Activated CD4-positive, alpha-beta T cell treated with anti-CD3 and anti-CD28 coated beads, Interleukin-2, Interleukin-4, amounts not matched to agents 100 ng/mL and 50 ng/mL, durations not matched to agents 16 hours and 8 hours (primary cell): Measurements from ENCODE around the gene TPCN1.
A peak's percentile ranks its signal among the peaks of the same experiment; 100 is the strongest.

ENCODE experiments used
- DNase-seq: peaks from one replicate; pipeline ENCODE4 v3.0.0-alpha.2; 2020; ENCODE audit warnings: low spot score

TPCN1 gene

DNA sequence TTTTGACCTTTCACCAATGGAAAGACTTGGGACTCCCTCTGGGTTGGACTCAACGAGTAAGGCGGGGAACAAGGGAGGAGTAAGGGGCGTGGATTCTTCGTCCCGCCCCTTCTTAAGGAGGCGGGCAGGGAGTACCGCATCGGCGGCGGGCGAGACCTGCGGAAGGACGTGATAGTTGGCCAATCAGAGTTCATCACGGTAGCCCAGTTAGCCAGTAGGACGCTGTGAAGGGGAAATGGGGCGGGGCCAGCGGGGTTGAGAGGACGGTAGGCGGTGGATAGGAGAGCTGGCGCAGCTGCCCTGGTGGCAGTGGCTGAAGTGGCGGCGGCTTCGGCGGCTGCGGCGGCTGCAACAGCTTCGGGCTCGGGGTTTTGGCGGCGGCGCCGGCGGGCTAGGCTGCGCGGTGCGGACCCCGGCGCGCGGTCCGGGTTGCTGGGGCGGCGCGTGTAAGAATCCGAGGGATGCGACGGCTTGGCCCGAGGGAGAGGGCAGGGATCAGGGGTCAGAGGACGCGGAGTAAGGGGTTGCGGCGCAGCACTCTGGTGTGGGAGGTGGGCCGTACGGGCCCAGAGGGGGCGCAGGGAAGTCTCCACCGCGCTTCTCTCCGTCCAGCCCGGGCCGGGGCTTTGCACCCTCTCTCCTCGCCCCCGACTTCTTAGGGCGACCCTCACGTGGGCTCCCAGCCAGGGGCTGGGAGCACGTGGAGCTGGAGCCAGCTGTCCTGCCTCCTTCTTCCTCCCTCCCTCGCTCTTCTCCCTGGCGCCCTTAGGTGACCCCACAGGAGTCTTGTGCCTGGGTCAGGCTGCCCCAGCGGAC is at the start of gene TPCN1:
Gene TPCN1, plus strand, starts transcription at position 284 of the 816 bp plus-strand sequence. CDS start 5,389 bp downstream, outside the sequence.
- DNase-seq = peak; percentile 99

- DNase-seq = no peak
These were observed 49.7 kb upstream of the TPCN1 start for GRCh38 chr12:113171543-113171942.

DNA sequence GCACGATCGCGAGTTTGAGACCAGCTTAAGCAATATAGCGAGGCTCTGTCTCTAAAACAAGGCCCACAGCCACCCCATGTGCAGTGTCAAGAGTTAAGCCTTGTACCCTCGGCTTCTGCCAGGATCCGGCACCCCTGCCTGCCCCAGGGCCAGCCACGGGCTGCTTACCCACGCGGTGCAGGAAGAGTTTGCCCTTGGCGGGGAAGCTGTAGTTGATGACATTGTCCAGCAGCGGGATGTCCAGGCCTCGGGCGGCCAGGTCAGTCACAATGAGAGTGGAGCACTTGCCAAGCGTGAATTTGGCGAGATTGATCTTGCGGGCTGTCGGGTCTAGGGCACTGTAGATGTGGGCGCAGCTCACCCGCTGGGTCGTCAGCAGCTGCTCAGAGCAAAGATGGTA is 49.1 kb upstream of the TPCN1 start:
- DNase-seq = no peak

- DNase-seq = no peak
These were observed 48.1 kb upstream of the TPCN1 start for GRCh38 chr12:113173081-113173698.

DNA sequence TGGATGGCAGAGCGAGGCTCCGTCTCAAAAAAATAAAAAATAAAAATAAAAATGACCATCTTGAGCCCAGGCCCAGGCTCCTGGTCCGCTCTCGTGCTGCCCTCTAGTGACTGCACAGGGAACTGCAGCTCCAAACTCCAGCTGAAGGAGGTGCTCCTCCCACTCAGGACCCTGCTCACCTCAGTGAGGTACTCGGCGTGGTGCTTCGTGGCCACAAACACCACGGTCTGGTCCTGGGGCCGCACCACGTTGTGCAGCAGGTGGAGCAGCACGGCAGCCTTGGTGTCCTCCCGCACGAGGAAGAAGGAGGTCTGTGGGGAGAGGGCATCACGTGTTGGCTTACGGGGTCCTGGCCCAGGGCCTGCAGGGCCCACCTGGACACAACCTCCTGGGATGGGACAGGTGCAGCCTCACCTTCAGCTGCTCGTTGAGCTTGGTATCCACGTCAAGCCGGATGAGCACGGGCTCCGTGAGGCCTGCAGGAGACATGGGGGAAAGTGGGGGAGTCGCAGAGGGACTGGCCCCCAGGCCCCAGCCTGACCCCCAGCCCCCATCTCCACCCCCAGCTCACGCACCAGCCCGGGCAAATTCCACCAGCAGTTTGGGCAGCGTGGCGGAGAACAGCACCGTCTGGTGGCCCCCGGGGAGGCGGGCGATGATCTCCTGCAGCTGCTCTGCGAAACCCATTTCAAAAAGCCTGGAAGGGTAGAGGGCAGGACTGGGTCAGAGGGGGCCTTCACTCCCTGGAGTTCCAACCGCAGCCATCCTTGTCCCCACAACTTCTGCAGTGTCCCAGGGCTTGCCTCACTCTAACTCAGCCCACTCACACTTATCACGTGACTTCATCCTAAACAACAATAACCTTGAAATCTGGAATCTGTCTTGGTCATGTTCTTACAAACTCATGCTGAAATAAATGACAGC is 46.5 kb upstream of the TPCN1 start:
- peak; percentile 79 for DNase-seq

DNA sequence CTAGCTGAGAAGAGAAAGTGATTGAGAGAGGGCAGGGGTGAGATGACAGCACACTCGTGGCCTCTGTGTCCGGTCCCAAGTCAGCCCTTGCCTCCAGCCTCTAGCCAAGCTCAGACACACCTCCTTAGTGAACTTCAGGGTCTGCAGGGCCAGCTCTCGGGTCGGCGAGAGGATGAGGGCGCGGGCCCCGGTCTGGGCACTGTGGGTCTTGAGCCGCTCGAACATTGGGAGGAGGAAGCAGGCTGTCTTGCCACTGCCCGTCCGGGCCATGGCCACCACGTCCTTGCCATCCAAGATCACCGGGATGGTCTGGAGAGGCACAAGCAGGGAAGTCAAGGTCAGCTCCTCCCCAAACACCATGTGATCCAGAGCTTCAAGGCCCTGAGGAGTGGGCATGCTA is 42.2 kb upstream of the TPCN1 start:
- no peak for DNase-seq

GRCh38 chr12:113180333-113180732 is 40.9 kb upstream of the TPCN1 start:
- no peak for DNase-seq

DNA sequence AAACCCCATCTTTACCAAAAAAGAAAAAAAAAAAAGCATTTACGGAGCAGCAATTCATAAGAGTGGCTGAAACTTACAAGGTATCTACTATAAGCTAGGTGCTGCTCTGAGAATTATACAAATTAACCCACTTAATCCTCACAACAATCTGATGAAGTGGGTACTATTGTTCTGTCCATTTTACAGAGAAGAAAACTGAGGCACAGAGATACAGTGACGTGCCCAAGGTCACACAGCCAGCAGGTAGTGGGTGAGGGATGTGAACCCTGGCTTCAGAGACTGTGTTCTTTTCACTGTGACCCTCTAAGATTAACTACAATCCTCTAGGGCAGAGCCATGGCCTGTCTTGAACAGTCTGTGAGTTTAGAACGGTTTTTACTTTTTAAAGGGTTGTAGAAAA is 39.3 kb upstream of the TPCN1 start:
- DNase-seq = no peak

GRCh38 chr12:113183030-113183589 is 38.2 kb upstream of the TPCN1 start:
- DNase-seq = no peak

DNA sequence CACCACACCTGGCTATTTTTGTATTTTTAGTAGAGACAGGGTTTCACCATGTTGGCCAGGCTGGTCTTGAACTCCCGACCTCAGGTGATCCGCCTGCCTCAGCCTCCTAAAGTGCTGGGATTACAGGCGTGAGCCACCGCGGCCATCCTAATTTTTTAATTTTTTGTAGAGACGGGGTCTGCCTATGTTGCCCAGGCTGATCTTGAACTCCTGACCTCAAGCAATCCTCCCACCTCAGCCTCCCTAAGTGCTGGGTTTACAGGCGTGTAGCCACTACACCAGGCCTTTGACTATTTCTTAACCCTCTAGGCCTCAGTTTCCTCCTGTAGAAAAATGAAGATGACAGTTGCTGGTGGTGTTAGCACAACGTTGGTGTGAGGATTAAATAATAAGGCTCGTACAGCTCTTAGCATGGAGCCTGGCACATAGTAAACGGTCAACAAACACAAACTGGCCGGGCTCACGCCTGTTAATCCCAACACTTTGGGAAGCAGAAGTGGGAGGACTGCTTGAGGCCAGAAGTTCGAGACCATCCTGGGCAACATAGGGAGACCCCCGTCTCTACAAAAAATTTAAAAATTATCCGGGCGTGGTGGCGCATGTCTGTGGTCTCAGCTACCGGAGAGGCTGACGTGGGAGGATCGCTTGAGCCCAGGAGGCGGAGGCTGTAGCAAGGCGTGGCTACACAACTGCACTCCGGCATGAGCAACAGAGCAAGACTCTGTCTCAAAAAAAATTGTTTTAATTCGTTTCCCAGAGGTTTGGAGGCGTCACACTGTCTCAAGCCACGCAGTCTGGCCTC is 37.0 kb upstream of the TPCN1 start:
- DNase-seq = no peak

DNA sequence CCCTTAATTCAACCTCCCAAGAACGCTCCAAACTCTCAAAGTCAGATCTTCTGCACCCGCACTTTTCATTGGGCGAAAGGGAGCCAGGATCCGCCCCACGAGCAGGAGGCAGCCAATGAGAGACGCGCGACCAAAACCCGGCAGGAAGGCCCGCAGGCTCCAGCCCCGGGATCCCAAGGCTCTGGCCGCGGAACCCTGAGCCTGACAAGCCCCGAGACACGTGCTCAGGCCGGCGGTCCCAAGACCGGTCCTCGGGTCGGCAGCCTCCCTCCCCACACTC is 36.4 kb upstream of the TPCN1 start:
- peak; percentile 93 for DNase-seq

- peak; percentile 83 for DNase-seq
These were observed 35.9 kb upstream of the TPCN1 start, which contains the start of the genes DDX54 and RITA1 for GRCh38 chr12:113185180-113186032. Gene DDX54, minus strand, starts transcription at chr12:113185478. Its CDS starts 27 bp downstream, at chr12:113185451. Gene RITA1, plus strand, starts transcription at chr12:113185721. Its CDS starts 1,026 bp downstream, at chr12:113186747.

GRCh38 chr12:113186033-113186365 is 35.3 kb upstream of the TPCN1 start:
- no peak for DNase-seq

DNA sequence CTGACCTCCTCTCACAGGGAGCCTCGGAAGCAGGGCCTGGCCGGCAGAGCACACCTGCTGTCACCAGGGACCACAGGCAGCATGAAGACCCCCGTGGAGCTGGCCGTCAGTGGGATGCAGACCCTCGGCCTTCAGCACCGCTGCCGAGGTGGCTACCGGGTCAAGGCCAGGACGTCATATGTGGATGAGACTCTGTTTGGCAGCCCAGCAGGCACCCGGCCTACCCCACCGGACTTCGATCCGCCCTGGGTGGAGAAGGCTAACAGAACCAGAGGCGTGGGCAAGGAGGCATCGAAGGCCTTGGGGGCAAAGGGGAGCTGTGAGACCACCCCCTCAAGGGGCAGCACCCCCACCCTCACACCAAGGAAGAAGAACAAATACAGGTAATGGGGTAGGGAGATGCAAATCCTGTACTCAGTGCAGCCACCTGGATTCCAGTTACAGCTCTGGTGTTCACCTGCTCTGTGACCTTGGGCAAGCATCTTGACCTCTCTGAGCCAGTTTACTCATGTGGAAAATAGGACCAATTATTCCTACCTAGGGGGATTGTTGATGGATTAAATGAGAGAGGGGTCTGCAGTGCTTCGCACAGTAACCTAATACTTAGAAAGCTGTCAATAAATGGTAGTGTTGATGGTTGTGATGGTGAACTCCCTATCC is 34.5 kb upstream of the TPCN1 start:
- no peak for DNase-seq

DNA sequence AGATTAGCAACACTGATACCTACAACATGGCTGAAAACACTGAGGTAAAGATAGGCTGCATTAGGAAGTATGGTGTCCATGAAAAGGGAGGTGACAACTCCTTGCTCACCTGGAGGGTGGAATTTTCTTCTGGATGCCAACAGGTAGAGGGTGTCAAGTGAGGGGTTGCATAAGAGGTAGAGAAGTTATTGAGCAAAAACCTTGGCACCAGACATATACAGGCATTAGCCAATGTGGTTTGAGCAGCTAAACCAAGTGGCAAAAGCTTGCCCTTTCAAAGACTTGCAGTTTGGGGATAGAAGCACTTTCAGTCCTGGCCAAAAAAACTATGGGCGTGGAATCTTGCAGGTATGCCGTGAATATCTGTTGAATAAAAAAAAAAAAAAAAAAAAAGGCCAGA is 31.9 kb upstream of the TPCN1 start:
- no peak for DNase-seq

GRCh38 chr12:113190761-113191160 is 30.5 kb upstream of the TPCN1 start:
- no peak for DNase-seq

DNA sequence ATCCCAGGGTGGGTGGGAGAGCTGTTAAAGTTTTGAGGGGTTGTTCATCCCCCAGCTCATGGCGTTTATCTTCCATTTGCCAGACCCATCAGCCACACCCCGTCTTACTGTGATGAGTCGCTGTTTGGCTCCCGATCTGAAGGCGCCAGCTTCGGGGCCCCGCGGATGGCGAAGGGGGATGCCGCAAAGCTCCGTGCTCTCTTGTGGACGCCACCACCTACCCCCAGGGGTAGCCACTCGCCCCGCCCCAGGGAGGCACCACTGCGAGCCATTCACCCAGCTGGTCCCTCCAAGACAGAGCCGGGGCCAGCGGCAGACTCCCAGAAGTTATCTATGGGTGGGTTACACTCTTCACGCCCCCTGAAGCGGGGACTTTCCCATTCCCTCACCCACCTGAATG is 30.0 kb upstream of the TPCN1 start:
- DNase-seq = no peak

DNA sequence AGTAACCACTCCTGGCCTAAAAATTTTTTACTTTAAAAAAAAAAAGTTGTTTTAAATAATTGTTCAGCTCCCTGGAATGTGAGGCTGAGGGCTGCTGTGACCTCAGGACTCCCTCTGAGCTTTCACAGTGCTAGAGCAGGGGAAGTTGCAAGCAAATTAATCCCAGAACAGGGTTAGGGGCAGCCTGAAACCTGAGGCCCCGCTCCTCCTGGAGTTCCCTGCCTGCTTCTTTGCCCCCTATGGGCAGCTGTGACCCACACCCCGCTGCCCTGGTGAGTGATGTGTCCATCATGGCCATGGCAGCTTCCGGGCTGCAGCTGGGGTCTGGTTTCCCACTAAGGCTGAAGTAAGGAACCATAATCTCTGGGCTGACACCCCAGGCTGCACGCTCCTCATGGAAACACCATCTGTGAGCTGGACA is 26.3 kb upstream of the TPCN1 start:
- no peak for DNase-seq

- DNase-seq = no peak
These were observed 25.7 kb upstream of the TPCN1 start for GRCh38 chr12:113195598-113195997.

DNA sequence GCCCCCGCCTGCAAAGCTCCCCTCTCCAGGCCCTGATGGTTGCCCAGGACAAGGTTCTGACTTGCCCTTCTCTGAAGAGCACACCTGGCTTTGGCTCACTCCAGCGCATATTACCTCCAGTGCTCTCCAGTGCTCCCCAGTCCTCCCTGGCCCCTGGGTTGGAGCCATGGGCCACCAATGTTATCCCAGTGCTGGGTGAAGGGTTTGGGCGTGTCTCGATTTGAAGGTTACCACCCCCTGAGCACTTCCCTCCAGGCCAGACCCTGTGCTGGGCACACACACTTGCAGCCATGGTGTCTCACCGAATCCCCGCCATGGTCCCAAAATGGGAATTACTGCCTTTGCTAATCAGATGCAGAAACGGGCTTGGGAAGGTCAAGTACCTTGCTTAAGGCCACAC is 24.7 kb upstream of the TPCN1 start:
- no peak for DNase-seq
